NCI-H2227 treated with DMSO at 0.1 percent for 48 hours (cell line): ENCODE results near the gene SIRT7.

Experiments used
- DNase-seq: peaks from one replicate; lab custom pipeline; 2025; lab: John Stamatoyannopoulos, UW

The SIRT7 gene

GRCh38 chr17:81931557-81932332, 13.8 kb upstream of the SIRT7 start:
- no peak for DNase-seq

- no peak for DNase-seq
Observed at GRCh38 chr17:81931189-81931556, 13.2 kb upstream of the SIRT7 start.

- no peak for DNase-seq
Observed at GRCh38 chr17:81930142-81931125, 12.5 kb upstream of the SIRT7 start.

- DNase-seq, result no peak
Observed at GRCh38 chr17:81929253-81930141, 11.5 kb upstream of the SIRT7 start.

- DNase-seq, result no peak
Observed at GRCh38 chr17:81928544-81929252, 10.7 kb upstream of the SIRT7 start.

- peak; percentile 95 for DNase-seq
Observed at GRCh38 chr17:81927653-81928543, 9.9 kb upstream of the SIRT7 start, which contains the start of gene MAFG. MAFG (minus strand) TSS chr17:81927735; CDS start chr17:81923185, 4,550 bp downstream.

- DNase-seq, result no peak
Observed at GRCh38 chr17:81927152-81927652, 9.2 kb upstream of the SIRT7 start.

GRCh38 chr17:81926451-81927151, 8.6 kb upstream of the SIRT7 start:
- no peak for DNase-seq

- no peak for DNase-seq
Observed at GRCh38 chr17:81925860-81926450, 8.0 kb upstream of the SIRT7 start.

GRCh38 chr17:81924557-81925532, 6.9 kb upstream of the SIRT7 start:
- no peak for DNase-seq

- DNase-seq, result peak; percentile 29
Observed at GRCh38 chr17:81923302-81924260, 5.6 kb upstream of the SIRT7 start.

GRCh38 chr17:81922566-81923301, 4.8 kb upstream of the SIRT7 start:
- DNase-seq, result no peak

GRCh38 chr17:81921996-81922565, 4.1 kb upstream of the SIRT7 start:
- DNase-seq, result no peak

GRCh38 chr17:81921537-81921862, 3.5 kb upstream of the SIRT7 start:
- DNase-seq, result no peak
